NCI-H82 treated with DMSO at 0.1 percent for 48 hours (cell line): ENCODE data around the gene TMIE.

Source experiments
- DNase-seq: peaks from one replicate; lab custom pipeline; 2025; ENCODE audit not compliant: unreplicated experiment; lab: John Stamatoyannopoulos, UW

Gene TMIE

DNA sequence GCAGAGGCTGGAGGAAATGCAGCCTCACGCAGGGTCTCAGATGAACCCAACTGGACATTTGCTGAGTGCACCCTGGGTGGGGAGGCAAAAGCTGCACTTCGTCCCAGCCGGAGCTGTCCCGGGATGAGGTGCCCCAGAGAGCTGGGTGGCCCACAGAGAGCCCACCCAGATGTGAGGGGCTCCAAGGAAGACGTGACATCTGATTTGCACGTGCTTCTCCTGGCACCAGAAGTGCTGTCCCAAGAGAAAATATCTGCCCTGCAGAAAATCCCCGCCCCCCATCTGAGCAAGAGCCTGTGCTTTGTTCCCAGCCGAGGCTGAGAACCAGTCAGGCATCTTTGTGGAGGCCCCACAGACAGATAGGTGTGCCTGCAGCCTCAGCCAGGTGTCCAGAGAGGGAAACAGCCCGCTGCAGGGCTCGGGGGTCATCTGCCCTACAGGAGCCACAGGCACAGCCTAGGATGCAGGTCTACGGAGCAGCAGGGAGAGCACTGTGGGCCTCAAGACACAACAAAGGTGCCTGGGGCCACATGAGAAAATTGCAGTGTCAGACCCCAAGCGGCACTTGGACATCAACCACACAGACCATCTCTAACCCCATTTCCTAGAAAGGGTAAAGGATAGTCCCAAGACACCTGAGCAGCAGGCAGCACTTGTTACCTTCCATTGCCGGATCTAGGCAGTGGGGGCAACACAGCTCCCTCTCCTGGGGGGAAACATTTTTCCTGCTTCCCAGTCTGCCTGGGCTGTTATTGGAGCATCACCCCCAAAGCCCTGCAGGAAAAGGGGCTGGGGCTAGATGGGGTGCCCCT lies 5.8 kb downstream of the TMIE start:
- DNase-seq = no peak

DNA sequence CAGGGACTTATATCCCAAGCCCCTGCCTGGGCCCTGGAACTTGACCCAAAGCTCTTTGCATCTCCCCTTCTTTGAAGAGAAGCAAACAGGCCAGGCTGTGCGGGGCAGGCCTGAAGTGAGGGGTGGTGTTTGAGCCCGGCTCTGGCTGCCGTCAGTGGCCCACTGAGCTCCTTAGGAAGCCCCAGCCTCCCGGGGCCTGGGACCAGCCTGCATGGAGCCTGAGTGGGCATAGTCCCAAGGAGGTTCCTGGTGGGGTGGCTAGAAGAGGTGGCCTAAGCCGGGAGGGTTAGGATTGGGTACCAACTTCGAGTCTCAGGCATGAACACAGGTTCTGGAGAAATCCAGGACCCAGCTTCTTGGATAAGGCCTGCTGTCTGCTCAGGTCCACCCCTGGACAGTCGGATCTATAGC lies 6.4 kb downstream of the TMIE start:
- DNase-seq = no peak

DNA sequence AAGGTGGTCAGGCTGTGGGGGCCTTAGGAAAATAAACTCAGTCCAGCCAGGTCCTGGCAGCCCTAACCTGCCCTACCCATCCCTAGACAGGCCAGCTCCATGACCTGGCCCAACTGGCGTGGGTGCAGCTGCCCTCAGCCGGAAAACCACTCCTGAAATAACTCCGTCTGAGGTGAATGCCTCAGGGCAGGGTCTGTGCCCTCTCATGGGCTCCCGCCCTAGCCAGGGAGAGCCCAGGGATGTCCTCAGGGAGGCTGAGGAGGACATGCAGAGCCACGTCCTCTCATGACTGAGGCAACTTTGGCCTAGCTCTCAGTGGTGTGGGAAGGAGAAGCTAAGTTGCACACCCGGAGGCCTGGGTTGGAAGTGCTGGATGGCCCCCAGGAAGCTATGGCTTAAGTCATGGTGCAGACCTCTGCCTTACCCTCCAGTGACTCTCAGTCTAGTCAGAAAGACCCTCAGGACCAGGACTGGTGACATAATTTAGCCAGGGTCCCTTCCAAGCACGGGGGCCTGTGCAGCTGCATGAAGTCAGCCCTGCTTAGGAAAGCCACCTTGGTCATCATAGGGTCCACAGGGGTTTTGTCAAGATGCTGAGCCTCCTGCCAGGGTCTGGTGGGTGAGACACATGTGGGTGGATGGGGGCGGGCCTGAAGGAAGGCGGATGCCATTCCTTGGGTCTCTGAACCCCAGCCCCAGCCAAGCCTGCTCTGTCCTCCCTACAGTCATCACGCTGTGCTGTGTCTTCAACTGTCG lies 7.4 kb downstream of the TMIE start:
- no peak for DNase-seq

DNA sequence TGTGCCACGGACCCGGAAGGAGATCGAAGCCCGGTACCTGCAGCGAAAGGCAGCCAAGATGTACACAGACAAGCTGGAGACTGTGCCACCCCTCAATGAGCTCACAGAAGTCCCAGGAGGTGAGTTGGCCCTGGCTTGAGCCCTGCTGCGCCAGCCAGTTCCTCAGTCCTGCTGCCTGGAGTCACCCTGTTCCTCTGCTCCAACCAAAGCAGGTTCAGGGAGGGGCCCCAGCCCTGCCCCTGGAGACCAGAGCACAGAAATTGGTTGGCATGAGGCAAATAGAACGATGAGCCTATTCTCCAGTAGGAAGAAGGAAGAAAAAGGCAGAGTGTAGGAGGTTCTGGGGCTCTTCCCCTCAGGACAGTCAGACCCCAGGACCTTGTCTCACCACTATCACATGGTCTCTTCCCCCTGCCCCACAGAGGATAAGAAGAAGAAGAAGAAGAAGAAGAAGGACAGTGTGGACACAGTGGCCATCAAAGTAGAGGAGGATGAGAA lies 8.0 kb downstream of the TMIE start:
- DNase-seq = no peak

DNA sequence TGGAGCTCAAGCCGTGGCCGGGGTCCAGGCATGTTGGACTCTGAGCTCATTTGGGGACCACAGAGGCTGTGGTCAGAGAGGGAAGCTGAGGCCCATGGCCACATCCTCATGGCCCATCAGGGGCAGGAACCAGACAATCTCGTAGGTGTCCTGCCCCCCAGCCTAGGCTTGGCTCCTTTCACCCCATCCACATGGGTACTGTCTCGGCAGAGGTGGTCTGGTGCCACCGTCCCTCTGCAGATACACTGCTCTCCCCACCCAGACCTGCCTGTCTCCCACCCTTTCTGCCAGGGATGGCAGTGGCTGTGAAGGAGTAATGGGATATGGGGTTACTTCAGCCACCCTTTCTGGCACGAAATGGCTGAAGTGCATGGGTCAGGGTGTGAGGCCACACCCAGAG lies 8.5 kb downstream of the TMIE start:
- no peak for DNase-seq

DNA sequence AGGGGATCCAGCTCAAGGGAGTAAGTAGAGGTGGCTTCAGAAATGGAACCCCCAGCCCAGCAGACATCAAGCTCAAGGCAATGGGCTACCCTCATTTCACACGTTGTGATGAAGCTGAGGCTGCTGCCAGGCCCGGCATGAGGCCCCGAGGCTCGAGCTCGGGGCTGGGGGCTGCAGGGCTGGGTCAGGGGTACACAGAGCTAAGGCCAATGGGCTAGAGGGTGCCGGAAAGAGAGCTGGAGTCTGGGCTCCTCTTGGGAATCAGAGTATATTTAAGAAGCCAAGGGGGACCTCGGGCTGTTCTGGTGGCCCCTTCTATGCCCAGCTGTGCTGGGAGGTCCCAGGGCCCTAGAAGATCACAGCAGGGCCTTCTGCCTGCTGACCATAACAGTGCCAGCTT lies 9.0 kb downstream of the TMIE start:
- DNase-seq = no peak

DNA sequence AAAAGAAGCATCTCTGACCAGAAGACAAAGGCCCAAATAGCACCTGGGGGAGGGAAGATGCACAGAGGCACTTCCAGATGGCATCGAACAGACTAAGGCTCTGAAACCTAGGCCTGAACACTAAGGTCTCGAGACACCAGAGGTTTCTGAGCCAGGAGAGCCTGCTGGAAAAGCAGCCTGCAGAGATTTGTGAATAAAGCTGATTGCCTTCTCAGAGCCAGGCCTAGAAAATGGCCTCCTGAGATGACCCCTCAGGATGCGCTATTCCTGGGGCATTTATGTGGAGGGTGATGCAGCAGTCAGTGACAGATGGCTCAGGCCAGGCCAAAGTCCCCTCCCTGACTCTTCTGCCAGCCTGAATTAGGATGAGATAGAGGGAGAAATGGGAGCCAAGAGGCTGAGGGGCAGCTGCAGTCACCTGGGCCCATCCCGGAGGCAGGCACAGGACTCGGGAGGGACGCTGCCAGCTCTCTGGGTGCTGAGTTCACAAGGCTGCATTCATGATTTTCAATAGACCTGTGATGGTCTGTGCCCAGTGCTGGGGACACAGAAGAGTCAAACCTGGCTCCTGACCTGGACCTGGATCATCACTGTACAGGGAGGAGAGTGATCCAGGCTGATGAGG lies 9.6 kb downstream of the TMIE start:
- no peak for DNase-seq

DNA sequence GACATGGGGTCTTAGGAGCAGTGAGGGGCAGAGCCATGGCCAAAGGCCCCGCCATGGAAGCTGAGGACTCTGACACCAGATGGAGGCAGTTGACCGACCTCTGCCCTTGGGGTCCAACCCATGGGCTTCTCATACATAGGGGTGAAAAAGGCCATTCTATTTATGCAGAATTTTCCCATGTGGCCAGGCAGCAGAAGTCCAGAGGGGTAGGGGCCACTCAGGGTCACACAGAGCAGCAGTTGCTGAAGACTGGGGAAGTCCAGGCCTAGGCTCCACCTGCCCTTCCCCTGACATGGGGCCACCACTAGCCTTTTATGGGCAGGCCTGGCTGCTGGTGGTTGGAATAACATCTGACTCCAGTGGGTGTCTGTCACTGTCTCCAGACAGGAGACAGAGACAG lies 10.1 kb downstream of the TMIE start:
- no peak for DNase-seq

DNA sequence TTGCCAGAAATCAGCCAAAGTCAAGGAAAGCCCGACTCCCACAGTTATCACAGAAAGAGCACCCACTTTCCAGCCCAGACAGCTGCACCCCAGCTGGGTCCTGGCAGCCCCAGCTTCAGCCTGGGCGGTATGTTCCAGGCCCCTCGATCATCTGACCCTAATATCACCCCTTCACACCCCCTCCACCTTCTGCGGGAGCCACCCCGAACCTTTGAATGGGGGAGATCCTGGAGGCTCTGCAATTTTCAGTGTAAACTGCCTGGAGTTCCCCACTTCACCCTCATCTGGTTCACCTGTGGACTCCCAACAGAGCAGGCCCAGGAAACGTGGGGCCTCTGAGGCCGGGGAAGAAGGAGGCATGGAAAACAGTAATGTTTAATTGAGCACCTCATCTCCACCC lies 10.6 kb downstream of the TMIE start:
- DNase-seq = no peak

DNA sequence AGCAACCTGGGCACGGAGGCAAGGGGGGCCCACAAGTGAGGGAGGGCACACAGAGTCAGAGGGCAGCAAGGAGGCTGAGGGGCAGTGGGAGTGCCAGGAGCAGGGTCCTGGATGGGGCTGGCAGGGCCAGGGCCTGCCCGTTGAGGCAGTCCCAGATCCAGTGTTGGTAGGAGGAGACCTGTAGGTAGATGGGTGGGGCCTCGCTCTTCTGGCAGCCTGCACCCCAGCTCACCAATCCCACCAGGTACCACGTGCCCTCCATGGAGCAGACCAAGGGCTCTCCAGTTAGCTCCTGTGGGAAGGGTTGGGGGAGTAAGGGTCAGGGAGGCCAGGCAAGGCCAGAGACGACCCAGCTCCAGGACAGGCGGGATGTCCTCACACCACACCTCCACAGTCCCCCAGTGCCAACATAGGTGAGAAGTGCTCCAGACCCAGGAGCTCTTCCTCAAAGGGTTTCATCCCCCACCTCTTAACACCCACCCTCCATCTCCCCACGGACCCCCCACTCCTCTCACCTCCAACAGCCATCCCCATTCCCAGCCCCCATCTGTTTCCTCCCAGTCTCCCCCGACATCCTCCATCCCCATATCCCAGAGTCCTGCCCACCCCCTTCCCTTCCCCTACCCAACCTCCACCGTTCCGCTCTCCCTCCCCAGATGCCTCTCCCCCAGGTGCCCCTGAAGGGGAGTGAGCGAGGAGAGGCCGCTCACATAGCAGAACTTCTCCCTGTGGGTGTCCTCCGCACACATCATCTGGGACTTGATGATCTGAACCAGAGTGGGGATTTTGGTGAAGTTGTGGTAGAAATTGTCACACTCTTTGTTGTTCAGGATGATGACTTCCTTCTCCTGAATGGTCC lies 11.2 kb downstream of the TMIE start:
- no peak for DNase-seq

DNA sequence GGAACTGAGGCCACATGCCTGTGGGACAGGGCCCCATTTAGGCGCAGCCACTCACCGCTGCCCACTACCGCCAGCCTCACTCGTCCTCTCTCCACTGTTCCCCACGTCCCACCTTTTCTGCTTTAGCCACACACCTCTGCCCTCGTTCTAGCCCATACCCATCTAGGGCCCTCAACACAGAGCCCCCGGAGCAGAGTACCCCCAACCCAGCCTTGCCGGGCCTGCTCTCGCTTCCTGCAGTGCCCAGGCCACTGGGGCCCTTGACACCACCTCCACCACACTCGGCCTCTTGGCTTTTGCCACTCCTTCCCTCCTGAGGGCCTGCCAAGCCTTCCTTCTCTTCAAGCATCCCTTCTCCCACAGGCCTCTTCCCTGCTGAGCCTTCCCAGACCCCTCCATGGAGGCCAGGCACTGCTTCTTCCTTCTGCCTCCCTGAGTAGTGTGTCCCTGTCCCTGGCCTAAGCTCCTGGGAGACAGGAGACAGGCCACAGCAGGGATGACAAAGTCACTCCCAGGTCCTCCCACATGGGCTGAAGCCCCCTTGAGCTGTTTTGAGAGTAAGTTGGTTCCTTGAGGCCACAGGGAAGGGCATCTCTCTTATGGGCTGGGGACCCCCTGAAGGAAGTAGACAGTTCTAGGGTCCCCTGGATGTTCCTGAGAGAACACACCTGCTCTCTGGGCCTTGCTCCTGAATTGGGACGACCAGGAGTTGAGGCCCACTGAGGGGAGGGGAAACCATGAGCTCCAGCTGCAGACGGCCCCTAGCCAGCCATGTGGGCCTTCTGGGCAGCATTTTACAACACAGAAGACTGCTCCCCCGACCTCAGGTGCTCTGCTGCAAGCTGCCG lies 12.1 kb downstream of the TMIE start:
- DNase-seq = no peak

DNA sequence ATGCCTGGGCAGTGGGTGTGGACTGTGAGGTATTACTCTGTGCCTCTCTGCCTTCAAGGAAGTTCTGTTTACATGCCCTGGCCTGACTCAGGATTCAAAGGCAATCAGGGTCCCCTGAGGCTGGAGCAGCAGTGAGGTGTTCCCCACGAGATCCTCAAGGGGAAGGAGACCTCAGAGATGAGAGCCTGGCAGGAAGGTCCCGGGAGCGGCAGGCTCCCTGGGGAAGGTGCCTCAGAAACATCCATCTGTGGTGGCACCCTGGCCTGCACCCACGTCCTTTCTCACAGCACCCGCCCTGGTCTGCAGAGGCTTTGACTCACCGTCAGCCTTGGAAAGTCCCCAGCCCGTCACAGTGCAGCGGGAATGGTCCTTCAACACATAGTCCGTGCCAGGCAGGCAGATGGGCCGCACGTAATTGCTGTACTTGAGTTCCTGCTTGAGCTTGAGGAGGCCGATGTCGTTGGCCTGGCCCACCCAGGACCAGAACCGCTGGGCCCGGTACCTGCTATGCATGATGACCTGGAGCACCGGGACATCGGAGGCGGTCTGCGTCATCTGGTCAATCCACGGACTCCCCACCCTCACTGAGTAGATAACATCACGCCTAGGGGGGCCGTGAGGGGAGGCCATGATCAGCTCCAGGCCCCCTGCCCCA lies 12.8 kb downstream of the TMIE start:
- DNase-seq = no peak

DNA sequence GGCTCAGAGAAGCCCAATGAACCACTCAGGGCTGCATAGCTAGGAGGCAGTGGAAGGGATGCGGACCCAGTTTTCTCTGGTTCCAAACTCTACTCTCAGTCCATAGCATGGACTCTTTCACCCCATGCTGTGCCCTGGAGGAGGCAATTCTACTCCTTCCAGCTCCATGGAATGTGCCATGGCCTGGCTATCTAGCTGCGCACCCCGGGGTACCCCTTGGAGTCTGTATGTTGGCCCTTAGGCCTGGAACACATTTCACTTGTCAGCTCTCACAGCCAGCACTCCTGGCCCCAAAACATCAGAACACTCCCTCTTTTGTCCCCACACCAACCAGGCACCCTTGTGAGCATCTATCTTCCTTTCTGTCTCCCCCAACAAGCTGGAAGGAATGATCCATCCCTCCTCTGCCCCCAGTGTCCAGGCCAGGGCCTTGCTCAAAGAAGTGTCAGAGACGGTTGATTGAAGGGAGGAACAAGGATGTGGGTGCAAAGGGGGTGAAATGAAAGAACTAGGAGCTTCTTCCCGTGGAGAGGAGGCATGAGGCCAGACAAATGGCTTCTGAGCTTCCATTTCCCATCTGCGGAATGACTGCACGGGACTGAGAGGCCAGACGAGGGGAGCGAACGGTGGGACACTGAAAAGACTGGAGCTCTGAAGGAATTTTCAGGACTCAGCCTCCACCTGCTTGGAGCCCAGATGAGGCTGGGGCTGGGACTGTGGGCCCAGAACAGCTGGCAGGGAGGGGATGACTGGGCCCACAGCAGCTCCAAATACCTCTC lies 13.7 kb downstream of the TMIE start:
- DNase-seq = no peak

DNA sequence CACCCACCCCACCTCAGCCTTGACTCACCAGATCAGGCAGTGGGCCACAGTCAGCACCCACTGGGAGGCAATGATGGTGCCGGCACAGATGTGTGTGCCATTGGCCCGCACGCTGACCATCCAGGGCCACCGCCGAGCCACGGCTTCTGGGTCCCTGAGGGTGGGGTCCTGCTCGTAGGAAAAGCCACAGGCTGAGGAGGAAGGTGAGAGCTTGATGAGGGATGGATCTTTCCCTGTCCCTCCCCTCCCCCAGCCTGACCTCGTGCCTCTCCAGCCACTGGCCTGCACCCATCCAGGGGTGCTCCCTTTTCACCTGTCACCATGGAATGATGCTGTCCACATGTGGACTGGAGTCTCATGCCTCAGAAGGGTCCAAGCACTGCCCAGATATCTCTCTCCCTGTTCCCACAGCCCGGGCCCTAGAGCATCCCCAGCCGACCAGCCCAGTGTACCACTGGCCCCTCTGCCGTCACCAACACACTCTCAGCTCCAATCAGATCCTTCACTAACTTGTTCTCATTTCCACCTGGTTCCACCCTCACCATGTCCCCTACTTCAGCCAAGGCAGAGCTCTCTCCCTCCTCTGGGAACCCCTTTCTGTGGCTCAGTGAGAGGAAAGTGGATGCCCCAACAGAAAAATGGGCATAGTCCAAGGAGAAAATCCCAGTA lies 14.4 kb downstream of the TMIE start:
- no peak for DNase-seq

DNA sequence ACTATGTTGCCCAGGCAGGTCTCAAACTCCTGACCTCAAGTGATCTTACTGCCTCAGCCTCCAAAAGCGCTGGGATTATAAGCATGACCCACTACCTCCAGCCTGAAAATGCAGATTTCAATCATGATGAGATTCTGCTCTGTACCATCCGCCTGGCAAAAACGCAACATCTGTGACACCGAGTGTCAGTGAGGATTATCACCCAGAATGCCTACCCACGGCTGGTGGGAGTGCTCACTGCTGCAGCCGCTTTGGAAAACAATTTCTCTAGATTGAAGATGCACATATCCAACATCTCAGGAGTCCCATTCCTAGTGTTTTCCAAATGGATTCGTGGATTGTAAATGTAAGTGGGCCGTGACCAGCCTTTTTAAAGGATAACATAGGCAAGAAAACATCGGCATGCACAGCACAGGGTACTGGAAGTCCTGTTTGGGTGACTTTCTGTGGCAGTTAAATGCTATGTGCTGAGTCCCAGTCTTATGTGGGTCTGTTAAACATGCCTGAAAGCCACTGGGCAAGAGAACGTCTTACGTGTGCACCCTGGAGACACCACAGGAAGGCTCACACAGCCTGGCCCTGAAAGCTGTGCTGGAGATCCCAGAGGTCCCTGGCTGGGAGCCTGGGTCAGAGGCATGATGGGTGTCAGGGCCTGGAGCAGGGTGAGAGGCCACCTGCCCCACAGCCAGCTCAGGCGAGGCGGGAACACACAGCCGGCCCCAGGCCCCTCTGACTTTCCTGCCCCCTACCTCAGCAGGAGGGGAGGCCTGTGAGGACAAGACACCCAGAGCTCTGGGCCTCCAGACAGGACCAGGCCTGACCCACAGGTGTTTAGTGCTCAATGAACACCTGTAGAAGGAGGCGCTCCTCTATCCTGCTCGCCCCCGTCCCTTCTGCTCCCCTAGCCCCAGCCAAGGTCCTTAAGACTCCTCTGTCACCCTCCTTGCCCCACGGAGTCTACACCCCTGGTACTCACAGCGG lies 15.6 kb downstream of the TMIE start:
- DNase-seq = no peak

DNA sequence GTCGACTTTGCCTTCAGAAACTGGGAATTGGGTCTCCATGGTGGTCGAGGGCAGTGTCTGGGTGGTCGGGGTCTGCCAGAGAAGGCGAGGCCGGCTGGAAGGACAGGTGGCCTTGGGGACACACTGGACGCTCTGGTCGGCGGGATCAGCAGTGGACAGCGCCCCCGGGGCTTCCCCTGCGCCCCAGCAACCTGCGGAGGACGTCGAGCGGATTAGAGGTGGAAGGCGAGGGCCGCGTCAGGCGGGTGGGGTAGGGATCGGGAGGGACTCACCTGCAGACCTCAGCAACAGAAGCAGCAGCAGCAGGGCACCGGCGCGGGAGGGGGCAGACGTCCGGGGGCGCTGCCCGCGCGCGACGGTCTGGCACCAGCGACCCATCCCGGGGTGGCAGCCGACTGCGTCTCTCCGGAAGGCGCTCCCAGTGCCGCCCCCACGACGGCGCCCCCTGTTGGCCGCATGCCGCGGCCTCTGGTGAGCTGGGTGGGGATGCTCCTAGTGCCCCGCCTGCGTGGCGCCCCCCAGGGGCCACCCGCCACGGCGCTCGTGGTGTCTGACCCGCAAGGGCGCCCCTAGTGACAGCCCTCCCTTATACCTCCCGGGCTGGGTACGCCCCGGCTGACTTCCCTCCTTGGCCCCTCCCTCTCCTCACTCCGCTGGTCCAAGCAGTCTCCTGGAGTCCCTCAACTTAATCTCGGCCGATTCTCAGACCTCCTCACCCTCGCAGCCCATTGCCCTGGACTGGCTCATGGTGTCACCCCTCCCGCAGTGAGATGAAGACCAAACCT lies 16.4 kb downstream of the TMIE start, which contains the start of gene PRSS50:
PRSS50 (minus strand) TSS at position 423 of the 785 bp plus-strand sequence; CDS start at position 378, 45 bp downstream.
- DNase-seq = no peak
